Mesenchymal stem cell (in vitro differentiated cells and primary cell): ENCODE measurements around the gene GRM5.
"Not testable (repeated sequence)": the region's sequence is repeated elsewhere in the genome, so short reads cannot be mapped to it uniquely, and the experiment has no call there.

Experiments
- DNase-seq: peaks from one replicate; pipeline ENCODE4 v3.0.0-alpha.2; 2013
- H2AFZ ChIP-seq: one replicate; pipeline ENCODE4 v1.6.1; 2013; ENCODE audit warnings: low read depth, mild to moderate bottlenecking, control low read depth, inconsistent platforms, low read length, moderate library complexity
- H2AK5ac ChIP-seq: 2 replicates; pipeline ENCODE4 v1.6.1; 2013; ENCODE audit warnings: low read length, moderate library complexity, mild to moderate bottlenecking, inconsistent platforms; ENCODE audit not compliant: severe bottlenecking
- H2BK120ac ChIP-seq: one replicate; pipeline ENCODE4 v1.6.1; 2013; ENCODE audit warnings: low read depth, mild to moderate bottlenecking, inconsistent platforms, low read length, moderate library complexity
- H2BK12ac ChIP-seq, 2 experiments: one replicate each; pipeline ENCODE4 v1.6.1; 2013; ENCODE audit warnings: inconsistent platforms in 2 of 2, low read length in 2 of 2, mild to moderate bottlenecking in 2 of 2, moderate library complexity in 2 of 2, control low read depth in 1 of 2
- H2BK15ac ChIP-seq: one replicate; pipeline ENCODE4 v1.6.1; 2013; ENCODE audit warnings: mild to moderate bottlenecking, low read depth, inconsistent platforms; ENCODE audit not compliant: poor library complexity, severe bottlenecking
- H2BK5ac ChIP-seq: 2 replicates; pipeline ENCODE4 v1.6.1; 2013; ENCODE audit warnings: low read depth, mild to moderate bottlenecking, low read length, control low read depth, inconsistent platforms; ENCODE audit not compliant: poor library complexity, severe bottlenecking
- H3K14ac ChIP-seq, 2 experiments: one replicate each; pipeline ENCODE4 v1.6.1; 2013; ENCODE audit warnings: inconsistent platforms in 2 of 2, low read length in 2 of 2, control low read depth in 1 of 2, mild to moderate bottlenecking in 1 of 2, moderate library complexity in 1 of 2
- H3K18ac ChIP-seq, 2 experiments: one replicate each; pipeline ENCODE4 v1.6.1; 2013; ENCODE audit warnings: inconsistent platforms in 2 of 2, low read length in 2 of 2, control low read depth in 1 of 2, low read depth in 1 of 2, mild to moderate bottlenecking in 1 of 2
- H3K23ac ChIP-seq, 2 experiments: one replicate each; pipeline ENCODE4 v1.6.1; 2013; ENCODE audit warnings: inconsistent platforms in 2 of 2, low read length in 2 of 2, mild to moderate bottlenecking in 2 of 2, moderate library complexity in 2 of 2, control low read depth in 1 of 2
- H3K27ac ChIP-seq: 2 replicates; pipeline ENCODE4 v1.5.1; 2013; ENCODE audit warnings: mild to moderate bottlenecking, moderate library complexity, low read length, control low read depth, inconsistent platforms; ENCODE audit not compliant: poor library complexity, severe bottlenecking
- H3K27me3 ChIP-seq, 2 experiments: 2 replicates each; pipeline versions ENCODE4 v1.6.1 to v1.7.0; 2013; ENCODE audit warnings: low read length in 2 of 2, mild to moderate bottlenecking in 2 of 2, moderate library complexity in 2 of 2, control low read depth in 1 of 2, inconsistent platforms in 1 of 2; ENCODE audit not compliant: control insufficient read depth in 1 of 2, insufficient read depth in 1 of 2
- H3K36me3 ChIP-seq, 2 experiments: 2 replicates each; pipeline versions ENCODE4 v1.6.1 to v1.7.0; 2013; ENCODE audit warnings: low read length in 2 of 2, control low read depth in 1 of 2, inconsistent platforms in 1 of 2, low read depth in 1 of 2, mild to moderate bottlenecking in 1 of 2; ENCODE audit not compliant: insufficient read depth in 2 of 2, control insufficient read depth in 1 of 2
- H3K4ac ChIP-seq, 2 experiments: one replicate each; pipeline ENCODE4 v1.6.1; 2013; ENCODE audit warnings: inconsistent platforms in 2 of 2, low read length in 2 of 2, mild to moderate bottlenecking in 2 of 2, moderate library complexity in 2 of 2, control low read depth in 1 of 2, low read depth in 1 of 2
- H3K4me1 ChIP-seq: 2 replicates; pipeline ENCODE4 v1.6.1; 2013; ENCODE audit warnings: low read depth, low read length, control low read depth; ENCODE audit not compliant: control insufficient read depth, insufficient read depth
- H3K4me2 ChIP-seq: 2 replicates; pipeline ENCODE4 v1.6.1; 2013; ENCODE audit warnings: low read length, mild to moderate bottlenecking, inconsistent platforms; ENCODE audit not compliant: poor library complexity, severe bottlenecking
- H3K4me3 ChIP-seq, 2 experiments: 2 replicates each; pipeline versions ENCODE4 v1.5.1 to v1.7.0; 2013; ENCODE audit warnings: low read length in 2 of 2, mild to moderate bottlenecking in 2 of 2, control low read depth in 1 of 2, low read depth in 1 of 2; ENCODE audit not compliant: insufficient read depth in 1 of 2
- H3K79me1 ChIP-seq: replicated peaks from 2 replicates; pipeline ENCODE4 v1.6.1; 2013; ENCODE audit warnings: mild to moderate bottlenecking, control low read depth, low read length, inconsistent platforms; ENCODE audit not compliant: poor library complexity, severe bottlenecking
- H3K9ac ChIP-seq: 2 replicates; pipeline ENCODE4 v1.7.0; 2013; ENCODE audit warnings: mild to moderate bottlenecking, low read length, moderate library complexity
- H3K9me3 ChIP-seq: 2 replicates; pipeline ENCODE4 v1.7.0; 2013; ENCODE audit warnings: mild to moderate bottlenecking, low read length; ENCODE audit not compliant: control insufficient read depth
- H4K8ac ChIP-seq: one replicate; pipeline ENCODE4 v1.6.1; 2013; ENCODE audit warnings: inconsistent platforms, mild to moderate bottlenecking, low read length, moderate library complexity
- H4K91ac ChIP-seq: one replicate; pipeline ENCODE4 v1.6.1; 2013; ENCODE audit warnings: mild to moderate bottlenecking, low read length, inconsistent platforms
- WGBS: methylation state at CpG from one replicate; pipeline ENCODE4 v1.1.7; 2013; ENCODE audit warnings: mixed read lengths; 5-methylcytosine and 5-hydroxymethylcytosine counted together

GRM5 gene

DNA sequence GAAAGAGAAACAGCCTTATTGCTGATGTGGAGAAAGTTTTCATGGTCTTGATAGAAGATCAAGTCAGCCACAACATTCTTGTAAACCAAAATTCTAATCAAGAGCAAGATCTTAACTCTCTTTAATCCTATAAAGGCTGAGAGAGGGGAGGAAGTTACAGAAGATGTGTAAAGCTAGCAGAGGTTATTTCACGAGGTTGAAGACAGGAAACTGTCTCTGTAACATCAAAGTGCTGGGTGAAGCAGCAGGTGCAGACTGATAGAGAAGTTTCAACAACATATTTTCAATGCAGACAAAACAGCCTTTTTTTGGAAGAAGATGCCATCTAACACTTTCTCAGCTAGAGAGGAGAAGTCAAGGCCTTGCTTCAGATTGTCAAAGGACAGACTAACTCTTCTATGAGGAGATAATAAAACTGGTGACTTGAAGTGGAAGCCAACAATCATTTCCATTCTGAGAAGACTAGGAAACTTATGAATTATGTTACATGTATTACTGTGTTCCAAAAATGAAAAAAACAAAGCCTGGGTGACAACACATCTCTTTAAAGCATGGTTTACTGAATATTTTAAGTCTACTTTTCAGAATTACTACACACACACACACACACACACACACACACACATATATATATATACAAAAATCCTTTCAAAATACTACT, 221.9 kb downstream of the GRM5 start:
- not testable (repeated sequence) for H3K4ac ChIP-seq, H3K79me1 ChIP-seq, H3K36me3 ChIP-seq, H2AFZ ChIP-seq, H4K8ac ChIP-seq, H3K27ac ChIP-seq, H3K27me3 ChIP-seq, H3K4me2 ChIP-seq, H2BK5ac ChIP-seq, H2BK12ac ChIP-seq, H3K9me3 ChIP-seq, H3K14ac ChIP-seq, H4K91ac ChIP-seq, H2AK5ac ChIP-seq, H3K18ac ChIP-seq, H3K23ac ChIP-seq, DNase-seq, H3K9ac ChIP-seq, H3K4me3 ChIP-seq, H3K4me1 ChIP-seq, H2BK120ac ChIP-seq, H2BK15ac ChIP-seq
- no CpG with 5 or more reads among the region's 1 CpG for WGBS

DNA sequence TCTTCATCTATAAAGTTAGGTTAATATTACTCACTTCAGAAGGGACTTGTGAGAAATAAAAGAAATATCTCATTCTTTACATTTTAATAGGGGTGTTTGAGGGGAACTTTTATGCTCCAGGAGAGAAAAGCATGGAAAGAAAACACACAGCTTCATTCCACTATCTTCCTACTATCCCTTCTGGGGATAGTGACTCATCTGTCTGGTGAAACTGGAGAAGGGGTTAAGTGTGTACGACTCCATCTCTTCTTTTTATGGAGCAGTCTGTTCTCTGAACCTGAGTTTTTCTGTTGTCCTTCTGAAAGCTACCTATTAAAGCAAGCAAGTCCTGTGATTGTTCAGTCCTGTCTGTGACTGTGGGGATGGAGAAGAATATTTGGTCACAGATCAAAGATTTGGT, 227.6 kb downstream of the GRM5 start:
- H2BK120ac ChIP-seq, H2BK15ac ChIP-seq, H3K79me1 ChIP-seq, H3K4me2 ChIP-seq, H3K27me3 ChIP-seq, H3K4me3 ChIP-seq, H3K9me3 ChIP-seq, H3K36me3 ChIP-seq, H4K91ac ChIP-seq, H3K4me1 ChIP-seq, H2AK5ac ChIP-seq, DNase-seq, H3K4ac ChIP-seq, H3K9ac ChIP-seq, H3K18ac ChIP-seq, H3K27ac ChIP-seq, H2AFZ ChIP-seq, H2BK12ac ChIP-seq, H4K8ac ChIP-seq, H2BK5ac ChIP-seq, H3K14ac ChIP-seq, H3K23ac ChIP-seq: not testable (repeated sequence)
- WGBS: no CpG with 5 or more reads among the region's 1 CpG

DNA sequence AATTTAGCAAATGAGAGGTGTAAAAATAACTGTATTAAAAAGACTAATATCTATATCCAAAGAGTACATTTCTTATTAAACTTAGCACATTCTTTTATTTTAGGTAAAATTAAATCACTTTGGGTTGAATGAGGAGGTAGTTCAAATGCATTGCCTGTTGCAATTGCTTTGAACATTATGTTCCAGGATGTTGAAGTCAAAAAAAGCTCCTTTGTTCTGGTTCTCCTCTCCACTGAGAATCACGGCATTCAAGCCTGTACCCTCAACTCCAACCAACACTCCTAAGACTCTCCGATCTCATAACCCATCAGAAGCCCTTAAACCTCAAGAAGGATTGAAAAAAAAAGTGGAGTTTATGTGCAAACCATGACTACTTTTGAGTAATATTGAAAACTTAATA, 230.1 kb downstream of the GRM5 start:
- DNase-seq, H3K14ac ChIP-seq, H3K23ac ChIP-seq, H3K4me3 ChIP-seq, H2BK5ac ChIP-seq, H4K91ac ChIP-seq, H3K36me3 ChIP-seq, H2AK5ac ChIP-seq, H3K79me1 ChIP-seq, H2BK15ac ChIP-seq, H3K9ac ChIP-seq, H3K4me1 ChIP-seq, H3K27me3 ChIP-seq, H3K9me3 ChIP-seq, H3K4me2 ChIP-seq, H2BK120ac ChIP-seq, H2AFZ ChIP-seq, H2BK12ac ChIP-seq, H3K27ac ChIP-seq, H3K4ac ChIP-seq, H4K8ac ChIP-seq, H3K18ac ChIP-seq: not testable (repeated sequence)
- no CpG with 5 or more reads among the region's 2 CpGs for WGBS

DNA sequence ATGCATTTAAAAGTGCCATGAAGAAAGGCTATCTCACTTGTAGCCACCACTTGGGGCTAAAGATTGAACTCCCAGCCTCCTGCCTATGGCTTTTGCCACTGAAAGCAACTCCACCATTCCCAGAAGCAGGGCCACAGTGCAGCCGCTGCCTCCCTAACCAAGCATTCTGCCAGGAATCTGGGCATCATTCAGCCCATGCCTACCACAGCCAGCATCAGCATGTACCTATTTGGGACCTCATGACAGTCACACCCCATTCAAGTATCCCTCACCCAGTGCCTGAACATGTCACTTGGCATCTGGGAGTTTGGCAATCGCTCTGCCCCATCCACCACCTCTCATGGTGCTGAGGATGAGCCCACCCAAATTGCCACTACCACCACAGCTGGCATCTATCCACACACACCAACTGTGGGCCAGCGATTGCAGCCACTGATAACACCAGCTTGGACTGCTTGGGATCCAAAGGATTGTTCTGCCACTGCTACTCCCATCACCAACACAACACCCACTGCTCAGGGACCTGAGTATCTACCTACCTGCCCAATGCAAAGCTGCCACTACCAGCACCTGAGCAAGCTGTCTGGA, 234.4 kb downstream of the GRM5 start:
- H3K4me3 ChIP-seq: no peak overlapping the region
- no peak overlapping the region for H3K18ac ChIP-seq
- no peak overlapping the region for H3K23ac ChIP-seq
- no peak overlapping the region for H3K9ac ChIP-seq
- H3K9me3 ChIP-seq: no peaks in the 10 kb centered on the region
- no peak overlapping the region for H3K4me2 ChIP-seq
- no peaks in the 10 kb centered on the region for H3K4me1 ChIP-seq
- no peak overlapping the region for H2BK5ac ChIP-seq
- no peak overlapping the region for H2AK5ac ChIP-seq
- no peak overlapping the region for H3K4ac ChIP-seq
- H3K14ac ChIP-seq: no peak overlapping the region
- no peaks in the 10 kb centered on the region for H3K36me3 ChIP-seq
- H4K91ac ChIP-seq: no peak overlapping the region
- WGBS: 66% methylated on average over 3 of the region's 3 CpGs
- no peak overlapping the region for H3K27ac ChIP-seq
- H3K27me3 ChIP-seq: no peaks in the 10 kb centered on the region
- no peak overlapping the region for H2BK12ac ChIP-seq
- H3K79me1 ChIP-seq: no peaks in the 10 kb centered on the region
- no peak overlapping the region for H4K8ac ChIP-seq
- no peak overlapping the region for H2BK120ac ChIP-seq
- no peak overlapping the region for H2AFZ ChIP-seq
- H2BK15ac ChIP-seq: no peak overlapping the region
- no peak for DNase-seq
